GM10266 (cell line): ENCODE data around the gene FKBP9.
"Not testable (repeated sequence)": the region's sequence is repeated elsewhere in the genome, so short reads cannot be mapped to it uniquely, and the experiment has no call there.

ENCODE experiments used
- DNase-seq: peaks from one replicate; pipeline ENCODE4 v3.0.0; 2012; ENCODE audit errors: extremely low spot score
- TF ChIP-seq, protein P1 (sequence below): IDR thresholded peaks from 2 replicates; pipeline ENCODE4 v1.5.1; 2012; ENCODE audit warnings: mild to moderate bottlenecking, low read depth; ENCODE audit not compliant: control insufficient read depth, insufficient read depth; ENCODE audit errors: missing control alignments

Gene FKBP9

DNA sequence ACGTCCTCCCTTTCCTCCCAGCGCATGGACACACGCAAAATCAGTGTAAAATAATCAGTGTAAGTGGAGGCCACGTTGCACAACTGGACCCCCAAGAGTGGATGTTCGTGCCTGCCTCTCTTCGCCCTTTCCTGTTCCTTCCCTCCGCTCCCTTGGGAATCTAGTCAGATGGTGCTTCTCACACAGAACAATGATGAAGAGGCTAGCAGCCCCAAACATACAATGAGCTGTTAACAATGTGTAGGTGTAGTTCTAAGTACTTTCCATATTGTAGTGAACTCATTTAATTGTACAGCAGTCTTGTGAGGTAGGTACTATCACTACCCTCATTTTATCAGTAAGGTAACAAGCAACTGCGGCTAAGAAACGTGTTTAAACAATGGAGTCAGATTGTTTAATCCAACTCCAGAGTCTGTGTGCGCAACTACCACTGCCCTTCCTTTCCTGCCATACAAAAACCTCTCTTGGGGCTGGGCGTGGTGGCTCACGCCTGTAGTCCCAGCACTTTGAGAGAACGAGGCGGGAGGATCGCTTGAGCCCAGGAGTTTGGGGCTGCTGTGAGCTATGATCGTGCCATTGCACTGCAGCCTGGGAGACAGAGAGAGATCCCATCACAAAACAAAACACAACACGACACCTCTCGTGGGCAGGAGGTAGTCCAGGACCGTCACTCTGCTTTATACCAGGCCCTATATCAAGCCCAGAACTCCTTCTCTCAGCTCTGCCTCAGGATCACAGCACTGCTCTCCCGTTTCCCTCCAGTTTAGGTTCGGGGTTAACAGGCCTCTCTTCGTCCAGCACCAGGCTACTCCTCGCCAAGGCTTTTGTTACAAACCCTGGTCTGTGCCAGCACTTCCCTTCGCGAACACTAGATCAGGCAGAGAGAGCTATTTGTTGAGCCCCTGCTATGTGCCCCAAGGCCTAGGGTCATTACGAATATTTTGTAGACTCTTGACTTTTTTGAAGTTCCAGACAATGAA lies 1.1 kb downstream of the FKBP9 start:
- TF ChIP-seq, protein P1, sequence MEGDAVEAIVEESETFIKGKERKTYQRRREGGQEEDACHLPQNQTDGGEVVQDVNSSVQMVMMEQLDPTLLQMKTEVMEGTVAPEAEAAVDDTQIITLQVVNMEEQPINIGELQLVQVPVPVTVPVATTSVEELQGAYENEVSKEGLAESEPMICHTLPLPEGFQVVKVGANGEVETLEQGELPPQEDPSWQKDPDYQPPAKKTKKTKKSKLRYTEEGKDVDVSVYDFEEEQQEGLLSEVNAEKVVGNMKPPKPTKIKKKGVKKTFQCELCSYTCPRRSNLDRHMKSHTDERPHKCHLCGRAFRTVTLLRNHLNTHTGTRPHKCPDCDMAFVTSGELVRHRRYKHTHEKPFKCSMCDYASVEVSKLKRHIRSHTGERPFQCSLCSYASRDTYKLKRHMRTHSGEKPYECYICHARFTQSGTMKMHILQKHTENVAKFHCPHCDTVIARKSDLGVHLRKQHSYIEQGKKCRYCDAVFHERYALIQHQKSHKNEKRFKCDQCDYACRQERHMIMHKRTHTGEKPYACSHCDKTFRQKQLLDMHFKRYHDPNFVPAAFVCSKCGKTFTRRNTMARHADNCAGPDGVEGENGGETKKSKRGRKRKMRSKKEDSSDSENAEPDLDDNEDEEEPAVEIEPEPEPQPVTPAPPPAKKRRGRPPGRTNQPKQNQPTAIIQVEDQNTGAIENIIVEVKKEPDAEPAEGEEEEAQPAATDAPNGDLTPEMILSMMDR: no peak
- DNase-seq: no peak

DNA sequence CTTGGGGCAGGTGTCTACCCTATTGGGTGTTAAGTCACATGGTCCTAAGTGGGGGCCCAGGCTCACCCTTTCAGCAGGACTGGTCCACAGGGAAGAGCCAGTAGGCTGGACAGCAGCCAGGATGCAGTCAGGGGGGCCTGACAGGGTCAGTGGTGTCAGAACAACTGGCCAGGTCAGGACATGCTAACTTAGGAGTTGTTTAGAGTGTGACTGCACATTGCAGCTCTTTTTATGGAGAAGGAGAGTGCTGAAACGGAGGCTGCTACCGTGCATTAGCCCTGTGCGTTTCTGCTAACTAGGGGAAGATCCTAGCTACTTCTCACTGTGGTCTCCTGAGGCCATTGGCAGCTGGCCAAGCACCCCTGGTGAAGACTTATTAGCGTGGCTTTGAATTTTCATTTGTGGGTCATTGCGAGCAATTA lies 6.7 kb downstream of the FKBP9 start:
- not testable (repeated sequence) for DNase-seq

DNA sequence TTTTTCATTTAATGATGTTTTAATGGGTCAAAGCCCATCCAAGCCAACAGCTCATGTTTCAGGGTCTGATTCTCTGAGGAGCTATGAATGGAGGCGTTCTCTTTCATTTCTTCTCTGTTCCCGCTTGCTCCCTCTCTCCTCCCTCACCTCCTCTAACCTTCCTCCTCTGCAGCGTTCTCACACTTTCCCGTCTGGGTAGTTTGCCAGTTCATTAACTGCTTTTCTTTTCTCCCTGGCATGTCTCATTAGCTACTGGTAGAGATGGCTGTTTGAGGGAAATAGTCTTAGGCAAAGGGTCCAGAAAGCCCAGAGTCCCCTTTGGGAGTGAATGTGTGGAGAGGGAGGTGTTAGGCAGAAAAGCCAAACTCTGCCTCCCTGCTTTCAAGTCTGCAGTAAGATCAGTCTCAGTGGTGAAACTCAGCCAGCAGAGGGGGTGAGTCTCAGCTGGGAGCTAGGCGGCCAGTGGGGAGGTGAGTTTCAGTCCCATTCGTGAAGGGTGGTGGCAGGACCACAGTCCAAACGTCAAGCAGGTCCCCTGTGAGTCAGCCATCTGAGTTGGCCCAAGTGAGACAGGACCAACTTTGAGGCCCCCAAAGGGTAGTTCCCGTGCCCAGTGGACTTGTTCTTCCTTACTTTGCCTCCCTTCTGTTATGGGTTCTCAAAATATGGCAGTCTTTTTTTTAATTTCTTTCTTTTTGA lies 7.4 kb downstream of the FKBP9 start:
- DNase-seq: not testable (repeated sequence)

DNA sequence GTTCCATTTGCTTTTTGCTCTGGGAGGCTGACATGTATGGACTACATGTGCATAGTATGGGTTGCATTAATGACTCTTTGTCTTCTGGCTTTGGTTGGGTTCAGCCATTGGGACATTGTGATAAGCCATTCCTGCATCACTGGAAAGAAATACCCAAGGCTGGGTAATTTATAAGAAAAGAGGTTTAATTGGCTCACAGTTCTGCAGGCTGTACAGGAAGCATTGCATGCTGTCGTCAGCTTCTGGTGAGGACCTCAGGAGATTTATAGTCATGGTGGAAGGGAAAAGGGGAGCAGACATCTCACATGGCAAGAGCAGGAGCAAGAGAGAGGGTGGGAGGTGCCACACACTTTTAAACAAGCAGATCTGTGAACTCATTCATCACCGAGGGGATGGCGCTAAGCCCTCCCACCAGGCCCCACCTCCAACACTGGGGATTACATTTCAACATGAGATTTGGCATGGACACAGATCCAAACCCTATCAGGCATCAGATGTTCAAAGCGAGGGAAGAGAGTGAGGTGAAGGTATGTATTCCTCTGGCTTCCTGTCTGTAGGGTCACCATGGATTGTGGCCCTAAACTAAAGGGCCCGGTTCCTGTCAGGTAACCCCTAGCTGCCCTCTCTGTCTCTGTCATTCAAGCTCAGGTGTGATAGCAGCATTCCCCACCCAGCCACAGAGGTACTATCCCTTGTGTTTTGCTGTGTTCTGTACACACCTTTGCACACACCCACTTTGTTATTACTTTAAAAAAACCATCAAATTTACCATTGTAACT lies 9.4 kb downstream of the FKBP9 start:
- DNase-seq: not testable (repeated sequence)

DNA sequence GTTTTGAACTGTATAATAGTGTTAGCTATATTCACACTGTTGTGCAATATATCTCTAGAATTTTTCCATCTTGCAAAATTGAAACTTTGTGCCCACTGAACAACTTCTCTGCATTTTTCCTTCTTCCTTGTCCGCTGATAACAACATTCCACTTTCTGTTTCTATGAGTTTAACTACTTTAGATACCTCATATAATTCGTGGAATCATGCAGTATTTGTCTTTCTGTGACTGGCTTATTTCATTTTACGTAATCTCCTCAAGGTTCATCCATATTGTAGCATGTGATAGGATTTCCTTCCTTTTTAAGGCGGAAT lies 10.0 kb downstream of the FKBP9 start:
- not testable (repeated sequence) for DNase-seq

DNA sequence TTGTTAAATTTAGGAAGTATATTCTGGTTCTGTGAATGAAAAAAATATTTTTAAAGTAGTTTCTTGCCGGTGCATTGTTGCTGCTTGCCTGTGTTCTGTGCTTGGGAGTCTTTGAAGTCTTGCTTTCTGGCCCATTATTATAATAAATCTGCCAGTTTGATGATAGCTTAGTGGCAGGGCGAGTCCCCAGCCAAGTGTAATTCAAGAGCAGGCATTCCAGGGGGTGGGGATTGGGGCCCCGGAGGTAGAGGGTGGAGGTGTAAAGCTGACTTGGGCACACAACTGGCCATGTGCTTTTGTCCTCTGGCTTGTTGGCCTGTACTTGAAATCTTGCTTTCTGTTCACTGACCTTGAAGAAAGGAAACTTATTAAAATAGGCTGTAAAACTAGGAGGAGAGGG lies 14.7 kb downstream of the FKBP9 start:
- DNase-seq: not testable (repeated sequence)

DNA sequence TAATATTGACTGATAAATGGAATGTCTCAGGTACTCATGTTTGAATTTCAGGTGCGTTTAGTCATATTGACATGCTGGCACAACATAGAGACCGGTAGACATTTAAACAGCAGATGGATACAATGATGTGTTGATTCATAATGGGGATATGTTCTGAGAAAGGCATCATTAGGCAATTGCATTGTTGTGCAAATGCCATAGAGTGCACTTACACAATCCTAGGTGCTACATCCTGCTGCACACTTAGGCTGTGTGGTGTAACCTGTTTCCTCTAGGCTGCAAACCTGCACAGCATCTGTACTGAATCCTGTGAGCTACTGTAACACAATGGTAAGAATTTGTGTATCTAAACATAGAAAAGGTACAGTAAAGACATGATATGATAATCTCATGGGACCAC lies 19.9 kb downstream of the FKBP9 start:
- not testable (repeated sequence) for DNase-seq

DNA sequence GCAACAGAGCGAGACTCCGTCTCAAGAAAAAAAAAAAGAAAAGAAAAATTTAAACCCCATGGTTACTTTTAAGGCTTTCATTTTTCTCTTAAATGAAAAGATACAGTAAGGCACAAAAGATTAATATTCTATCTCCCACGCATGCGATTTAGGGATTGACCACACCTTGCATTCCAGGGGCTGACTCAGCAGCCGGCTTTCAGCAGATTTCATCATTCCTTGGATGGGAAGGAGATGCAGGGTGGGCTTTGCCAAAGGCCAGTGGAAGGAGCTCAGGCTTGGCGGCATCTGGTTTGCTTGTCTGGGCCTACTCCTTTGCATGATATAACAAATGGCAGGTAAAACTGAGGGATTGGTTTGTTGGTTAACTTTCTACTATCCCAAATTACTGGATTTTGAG lies 22.0 kb downstream of the FKBP9 start:
- DNase-seq: not testable (repeated sequence)

DNA sequence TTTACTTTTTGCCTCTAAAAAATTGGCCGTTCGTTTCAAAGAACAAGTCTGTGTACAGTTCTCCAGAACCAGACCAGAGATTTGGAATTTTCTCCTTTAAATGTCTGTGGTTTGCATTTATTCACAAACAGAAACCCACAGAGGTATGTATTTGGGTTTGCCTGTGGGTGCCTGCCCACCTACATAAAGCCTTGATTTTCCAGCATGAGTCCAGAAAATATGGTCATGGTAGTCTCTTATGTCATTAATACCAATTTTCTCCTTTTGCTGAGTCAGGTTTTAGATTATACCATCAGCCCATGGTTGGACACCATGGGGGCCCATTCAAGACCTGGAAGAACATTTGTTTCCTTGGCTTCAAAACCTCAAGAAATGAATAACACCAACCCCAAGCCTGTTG lies 22.7 kb downstream of the FKBP9 start:
- not testable (repeated sequence) for DNase-seq

DNA sequence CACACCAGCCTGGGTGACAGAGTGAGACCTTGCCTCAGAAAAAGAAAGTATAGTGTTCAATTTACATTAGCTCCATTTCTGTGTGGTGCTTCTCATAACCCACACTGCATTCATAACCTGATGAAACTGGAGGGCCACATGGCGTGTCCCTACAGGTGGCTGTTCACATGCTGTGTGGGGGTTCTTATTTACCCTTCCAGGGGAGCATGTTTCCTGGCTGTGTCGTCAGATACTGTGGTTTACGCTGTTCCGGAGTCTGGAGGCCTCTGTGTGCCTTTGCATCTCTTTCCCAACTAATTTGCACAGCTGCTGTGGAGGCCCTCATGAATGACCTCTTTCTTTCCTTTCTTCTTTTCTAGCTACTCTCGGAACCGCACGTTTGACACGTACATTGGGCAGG lies 30.9 kb downstream of the FKBP9 start:
- not testable (repeated sequence) for DNase-seq

DNA sequence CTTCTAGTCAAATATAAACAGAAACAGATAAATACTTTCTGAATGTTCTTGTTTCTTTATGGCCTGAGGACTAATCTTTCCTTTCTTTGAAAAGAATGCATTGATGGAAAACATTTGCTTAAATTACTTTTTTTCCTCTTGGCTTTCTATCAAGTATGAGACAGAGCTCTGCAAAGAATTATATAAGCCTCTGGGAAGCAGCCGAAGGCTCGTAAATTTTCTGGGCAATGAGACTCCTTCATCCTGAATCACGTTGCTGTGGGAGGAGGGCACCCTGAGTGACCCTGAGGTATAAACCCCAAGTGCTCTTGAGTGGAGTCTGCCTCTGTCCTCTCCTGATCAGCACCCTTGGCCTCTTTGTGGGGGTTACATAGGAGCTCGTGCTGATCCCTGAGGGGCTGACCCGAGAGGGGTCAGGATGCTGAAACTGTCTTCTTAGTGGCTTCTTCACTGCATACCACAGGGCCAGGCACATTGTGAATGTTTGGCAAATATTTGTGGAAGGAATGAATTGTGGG lies 33.9 kb downstream of the FKBP9 start:
- not testable (repeated sequence) for DNase-seq

DNA sequence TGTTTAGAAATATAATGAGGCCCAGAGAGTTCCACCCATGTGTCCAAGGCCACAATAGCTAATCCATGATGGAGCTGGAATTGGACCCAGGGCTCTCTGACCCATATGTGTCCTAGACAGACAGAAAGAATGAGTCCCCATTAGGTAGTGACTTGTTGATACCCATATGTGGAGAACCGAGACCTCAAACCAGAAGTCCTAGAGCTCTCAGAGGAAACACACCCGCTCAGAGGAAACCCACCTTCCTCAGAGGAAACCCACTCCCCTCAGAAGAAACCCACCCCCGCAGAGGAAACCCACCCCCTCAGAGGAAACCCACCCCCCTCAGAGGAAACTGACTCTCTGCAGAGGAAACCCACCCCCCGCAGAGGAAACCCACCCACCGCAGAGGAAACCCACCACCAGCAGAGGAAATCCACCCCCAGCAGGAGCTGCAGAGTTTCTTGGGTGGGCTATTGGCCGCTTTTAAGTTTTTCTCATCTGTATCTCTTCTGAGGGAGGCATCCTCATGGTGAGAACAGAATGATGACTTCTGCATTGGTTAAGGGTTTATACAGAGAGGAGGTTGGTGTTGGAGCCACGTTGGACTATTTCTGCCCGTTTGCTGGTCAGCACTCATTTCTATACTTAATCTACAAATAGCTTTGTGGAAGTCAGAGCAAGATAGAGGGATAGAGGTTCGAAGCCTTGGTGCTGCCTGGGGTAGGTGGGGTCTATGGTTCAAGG lies 34.9 kb downstream of the FKBP9 start:
- not testable (repeated sequence) for DNase-seq

DNA sequence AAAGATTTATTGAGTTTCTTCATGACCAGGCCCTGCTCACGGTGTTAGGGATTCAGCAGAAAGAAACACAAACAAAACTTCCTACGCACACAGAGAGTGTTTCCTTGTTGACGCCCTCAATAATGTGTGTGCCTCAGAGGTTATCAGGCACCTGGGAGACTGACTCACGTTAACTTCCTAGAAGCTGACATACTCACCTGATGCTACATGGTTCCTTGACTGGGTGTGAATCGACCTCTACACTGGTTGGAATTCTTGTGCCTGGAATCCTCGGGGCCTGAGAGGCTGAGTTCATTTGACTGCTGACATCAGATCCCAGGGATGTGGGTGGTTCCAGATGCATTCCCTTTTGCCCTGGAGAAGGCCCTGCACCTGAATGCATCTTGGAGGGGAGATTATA lies 35.5 kb downstream of the FKBP9 start:
- not testable (repeated sequence) for DNase-seq

DNA sequence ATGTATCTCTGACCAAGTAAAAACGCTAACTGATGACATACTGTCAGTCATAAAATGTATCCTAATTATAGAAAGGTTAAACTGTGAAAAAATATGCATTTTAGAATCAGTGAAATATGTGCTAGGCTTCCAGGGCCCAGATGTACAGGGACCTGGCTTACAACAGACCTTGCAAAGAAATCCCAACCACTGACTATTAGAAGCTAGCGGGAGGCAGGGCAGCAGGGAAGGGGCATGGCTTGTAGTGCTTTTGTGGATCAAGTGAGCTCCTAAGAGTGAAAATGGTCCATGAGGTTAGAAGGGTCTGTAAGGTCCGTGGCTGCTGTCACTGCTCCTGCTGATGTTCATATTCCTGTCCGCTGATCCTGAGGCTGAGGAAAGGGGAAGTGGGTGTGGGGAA lies 40.7 kb downstream of the FKBP9 start:
- DNase-seq: not testable (repeated sequence)

DNA sequence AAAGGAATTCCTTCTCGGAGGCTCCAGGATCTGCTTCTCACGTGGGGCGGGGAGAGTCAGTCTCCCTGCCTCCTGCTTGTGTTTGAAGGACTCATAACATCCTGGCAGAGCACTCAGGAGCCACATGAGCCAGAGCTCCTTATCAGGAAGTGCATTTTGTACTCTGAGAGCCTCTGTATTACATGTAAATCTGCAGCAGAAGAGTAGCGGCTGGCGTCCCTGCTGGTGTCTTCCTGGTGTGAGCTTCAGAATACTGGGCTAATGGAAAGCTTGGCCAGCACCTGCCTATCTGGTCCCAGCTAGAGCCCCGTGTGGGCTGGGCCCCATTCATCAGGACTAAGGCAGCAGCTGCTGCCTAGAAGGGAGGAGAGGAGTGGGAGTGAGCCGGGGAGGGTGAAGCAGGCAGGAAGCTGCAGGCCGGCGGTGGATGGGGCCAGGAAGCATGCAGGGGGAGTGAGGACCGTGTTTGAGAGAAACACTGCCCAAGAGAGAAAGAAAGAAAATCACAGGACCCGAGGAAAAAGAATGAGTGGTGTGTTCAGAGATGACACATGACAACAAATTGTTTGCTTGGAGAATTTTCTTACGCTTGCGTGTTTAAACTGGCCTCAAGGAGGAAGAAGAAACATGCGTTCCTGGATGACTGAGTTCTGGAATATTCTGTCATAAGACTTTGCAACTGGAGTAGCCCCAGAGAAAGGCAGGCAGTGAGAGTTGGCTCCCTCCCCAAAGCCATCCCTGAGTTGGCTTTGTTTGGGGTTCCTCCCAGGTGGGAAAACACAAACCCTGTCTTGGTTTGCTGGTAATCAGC lies 41.3 kb downstream of the FKBP9 start:
- not testable (repeated sequence) for DNase-seq

DNA sequence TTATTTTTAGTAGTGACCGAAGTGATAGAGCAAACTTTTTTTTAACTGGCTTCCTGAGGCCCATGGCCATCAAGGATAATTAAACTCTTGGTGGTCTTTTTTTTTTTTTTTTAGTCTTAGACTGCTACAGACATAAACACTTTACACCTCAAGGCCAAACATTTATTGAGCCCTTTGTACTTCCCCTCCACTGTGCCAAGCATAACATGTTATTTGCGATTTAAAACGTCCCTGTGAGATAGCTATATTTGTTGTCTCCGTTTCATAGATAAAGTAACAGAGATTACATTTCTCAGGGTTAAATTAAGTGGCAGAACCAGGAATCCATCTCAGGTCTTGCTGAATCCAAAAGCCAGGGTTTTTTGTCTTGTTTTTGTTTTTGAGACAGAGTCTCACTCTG lies 42.1 kb downstream of the FKBP9 start:
- DNase-seq: not testable (repeated sequence)

DNA sequence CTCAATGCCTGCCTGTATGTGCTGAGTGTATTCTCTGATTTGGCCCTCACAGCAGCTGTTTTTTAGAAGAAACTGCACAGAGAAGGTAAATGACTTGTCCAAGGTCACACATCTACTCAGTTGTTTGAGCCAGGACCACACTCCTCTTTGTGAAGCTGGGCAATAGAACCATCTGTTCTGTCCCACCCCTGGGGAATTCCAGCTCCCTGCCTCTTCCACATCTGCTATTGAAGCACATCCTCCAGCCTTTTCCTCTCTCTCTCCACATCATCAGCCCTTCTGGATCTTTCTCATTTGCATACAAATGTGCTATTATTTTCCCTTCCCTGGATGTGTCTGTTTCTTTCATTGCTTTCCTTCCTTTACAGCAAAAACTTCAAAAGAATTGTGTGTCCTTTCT lies 45.9 kb downstream of the FKBP9 start:
- not testable (repeated sequence) for DNase-seq

DNA sequence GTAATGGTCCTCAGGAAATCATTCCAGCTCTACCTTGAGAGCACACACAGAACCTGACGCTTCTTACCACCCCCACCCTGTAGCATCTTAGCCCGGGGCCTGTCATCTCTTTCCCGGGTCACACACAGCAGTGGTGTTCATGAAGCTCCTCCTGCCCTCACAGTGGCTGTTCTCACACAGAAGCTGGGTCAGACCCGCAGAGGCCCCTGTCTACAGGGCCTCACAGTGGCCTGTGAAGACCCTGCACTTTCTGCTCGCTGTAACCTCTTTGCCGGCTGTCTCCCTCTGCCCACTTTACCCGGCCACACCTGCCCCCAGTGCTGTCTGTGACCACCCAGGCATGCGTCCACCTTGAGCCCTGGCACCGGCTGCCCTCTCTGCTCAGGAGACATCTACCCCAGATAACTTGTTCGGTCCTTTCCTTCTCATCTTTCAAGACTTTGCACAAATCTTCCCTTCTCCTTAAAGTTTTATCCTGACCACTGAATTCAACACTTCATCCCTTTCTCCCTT lies 46.9 kb downstream of the FKBP9 start:
- not testable (repeated sequence) for DNase-seq
